NCI-H748 (cell line): ENCODE results near the gene RARRES2.
A peak's percentile ranks its signal among the peaks of the same experiment; 100 is the strongest.

ENCODE experiments used
- DNase-seq: peaks from one replicate; lab custom pipeline; 2025; ENCODE audit not compliant: unreplicated experiment; lab: John Stamatoyannopoulos, UW

Gene RARRES2

GRCh38 chr7:150377196-150377595 lies 35.8 kb upstream of the RARRES2 start:
- no peak for DNase-seq

GRCh38 chr7:150376560-150376959 lies 35.1 kb upstream of the RARRES2 start:
- DNase-seq, result no peak

DNA sequence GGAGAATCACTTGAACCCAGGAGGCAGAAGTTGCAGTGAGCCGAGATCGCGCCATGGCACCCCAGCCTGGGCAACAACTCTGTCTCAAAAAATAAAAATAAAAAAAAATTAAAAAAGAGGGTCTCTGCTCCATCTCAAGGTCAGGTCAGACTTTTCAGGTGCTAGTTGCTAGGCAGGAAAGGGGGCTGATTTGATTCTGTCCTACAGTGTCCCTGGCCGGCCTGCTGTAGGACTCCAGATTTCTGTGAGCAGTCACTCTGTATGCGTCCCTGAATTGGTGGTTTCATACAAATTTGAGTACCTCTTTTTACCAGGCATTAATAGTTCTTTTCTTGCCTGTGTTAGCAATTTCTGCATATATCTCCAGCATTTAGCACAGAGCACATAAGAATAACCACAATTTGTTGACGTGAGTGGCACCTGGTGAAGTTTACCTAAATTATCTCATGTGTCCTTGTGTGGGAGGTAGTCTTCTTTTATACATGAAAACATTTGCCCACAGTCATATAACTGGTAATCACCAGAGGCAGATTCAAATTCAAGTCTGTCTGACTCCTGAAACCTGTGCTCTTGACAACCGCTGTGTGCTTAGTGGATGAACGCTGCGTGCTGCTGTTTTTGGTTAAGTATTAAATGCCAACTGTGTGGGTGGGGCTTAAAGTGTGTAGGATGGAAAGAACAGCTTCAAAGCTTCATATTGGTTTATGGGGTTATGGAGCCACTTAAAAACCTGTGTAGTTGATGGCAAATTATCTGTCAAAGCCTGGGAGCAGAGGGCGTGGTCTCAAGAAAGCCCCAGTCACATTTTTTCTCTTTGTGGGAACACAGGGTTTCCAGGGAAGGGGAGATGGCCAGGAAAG lies 34.5 kb upstream of the RARRES2 start:
- DNase-seq, result no peak

GRCh38 chr7:150374472-150374871 lies 33.0 kb upstream of the RARRES2 start:
- DNase-seq, result no peak

- DNase-seq, result no peak
Observed at GRCh38 chr7:150374026-150374425, 32.6 kb upstream of the RARRES2 start.

- DNase-seq, result no peak
Observed at GRCh38 chr7:150373049-150373801, 31.8 kb upstream of the RARRES2 start.

- no peak for DNase-seq
Observed at GRCh38 chr7:150372271-150373048, 31.0 kb upstream of the RARRES2 start.

DNA sequence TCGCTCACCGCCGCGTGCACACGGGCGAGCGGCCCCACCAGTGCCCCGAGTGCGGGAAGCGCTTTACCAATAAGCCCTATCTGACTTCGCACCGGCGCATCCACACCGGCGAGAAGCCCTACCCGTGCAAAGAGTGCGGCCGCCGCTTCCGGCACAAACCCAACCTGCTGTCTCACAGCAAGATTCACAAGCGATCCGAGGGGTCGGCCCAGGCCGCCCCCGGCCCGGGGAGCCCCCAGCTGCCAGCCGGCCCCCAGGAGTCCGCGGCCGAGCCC lies 30.5 kb upstream of the RARRES2 start:
- DNase-seq, result no peak

DNA sequence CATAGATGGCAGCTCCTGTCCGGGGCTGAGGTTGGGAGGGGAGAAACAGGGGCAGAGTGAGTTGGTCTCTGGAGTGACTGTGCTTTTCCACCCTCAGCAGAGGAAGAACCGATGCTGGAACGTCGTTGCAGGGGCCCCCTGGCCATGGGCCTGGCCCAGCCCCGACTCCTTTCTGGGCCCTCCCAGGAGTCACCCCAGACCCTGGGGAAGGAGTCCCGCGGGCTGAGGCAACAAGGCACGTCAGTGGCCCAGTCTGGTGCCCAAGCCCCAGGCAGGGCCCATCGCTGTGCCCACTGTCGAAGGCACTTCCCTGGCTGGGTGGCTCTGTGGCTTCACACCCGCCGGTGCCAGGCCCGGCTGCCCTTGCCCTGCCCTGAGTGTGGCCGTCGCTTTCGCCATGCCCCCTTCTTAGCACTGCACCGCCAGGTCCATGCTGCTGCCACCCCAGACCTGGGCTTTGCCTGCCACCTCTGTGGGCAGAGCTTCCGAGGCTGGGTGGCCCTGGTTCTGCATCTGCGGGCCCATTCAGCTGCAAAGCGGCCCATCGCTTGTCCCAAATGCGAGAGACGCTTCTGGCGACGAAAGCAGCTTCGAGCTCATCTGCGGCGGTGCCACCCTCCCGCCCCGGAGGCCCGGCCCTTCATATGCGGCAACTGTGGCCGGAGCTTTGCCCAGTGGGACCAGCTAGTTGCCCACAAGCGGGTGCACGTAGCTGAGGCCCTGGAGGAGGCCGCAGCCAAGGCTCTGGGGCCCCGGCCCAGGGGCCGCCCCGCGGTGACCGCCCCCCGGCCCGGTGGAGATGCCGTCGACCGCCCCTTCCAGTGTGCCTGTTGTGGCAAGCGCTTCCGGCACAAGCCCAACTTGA lies 29.9 kb upstream of the RARRES2 start:
- DNase-seq, result no peak

GRCh38 chr7:150370612-150371071 lies 29.2 kb upstream of the RARRES2 start:
- no peak for DNase-seq

DNA sequence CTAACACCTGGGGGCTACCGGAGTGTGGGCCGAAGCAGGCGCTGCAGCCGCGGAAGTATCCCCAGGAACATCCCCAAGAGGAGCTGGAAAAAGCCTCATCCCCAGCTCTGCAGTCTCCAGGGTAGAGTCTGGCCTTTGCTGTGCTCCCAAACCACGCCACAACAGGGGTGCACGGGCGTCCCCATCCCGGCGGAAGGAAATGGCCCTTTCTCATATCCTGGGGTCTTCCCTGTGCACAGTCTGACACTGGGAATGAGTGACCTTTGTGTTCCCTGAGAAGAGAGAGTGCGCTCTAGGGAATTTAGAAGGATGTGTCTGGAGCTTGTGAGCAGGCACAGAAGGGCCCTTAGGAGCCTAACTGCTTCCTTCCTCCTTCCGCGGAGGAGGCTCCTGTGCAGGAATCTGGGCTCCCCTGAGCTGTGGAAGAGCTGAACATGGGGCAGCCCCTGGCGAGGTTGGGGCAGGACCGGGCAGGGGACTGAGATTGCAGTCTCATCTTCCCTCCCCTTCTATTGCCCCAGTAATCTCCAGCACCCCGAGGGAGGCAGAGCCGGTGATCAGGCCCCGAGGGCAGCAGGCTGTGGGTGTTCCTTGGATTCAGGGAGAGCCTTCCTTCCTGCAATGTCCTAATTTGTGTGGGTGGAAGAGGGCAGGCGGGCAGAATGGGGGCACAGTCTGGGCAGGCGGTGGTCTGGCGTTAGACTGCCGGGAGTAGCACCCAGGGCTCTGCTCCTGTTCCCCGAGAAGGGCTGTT lies 28.5 kb upstream of the RARRES2 start:
- DNase-seq, result no peak

DNA sequence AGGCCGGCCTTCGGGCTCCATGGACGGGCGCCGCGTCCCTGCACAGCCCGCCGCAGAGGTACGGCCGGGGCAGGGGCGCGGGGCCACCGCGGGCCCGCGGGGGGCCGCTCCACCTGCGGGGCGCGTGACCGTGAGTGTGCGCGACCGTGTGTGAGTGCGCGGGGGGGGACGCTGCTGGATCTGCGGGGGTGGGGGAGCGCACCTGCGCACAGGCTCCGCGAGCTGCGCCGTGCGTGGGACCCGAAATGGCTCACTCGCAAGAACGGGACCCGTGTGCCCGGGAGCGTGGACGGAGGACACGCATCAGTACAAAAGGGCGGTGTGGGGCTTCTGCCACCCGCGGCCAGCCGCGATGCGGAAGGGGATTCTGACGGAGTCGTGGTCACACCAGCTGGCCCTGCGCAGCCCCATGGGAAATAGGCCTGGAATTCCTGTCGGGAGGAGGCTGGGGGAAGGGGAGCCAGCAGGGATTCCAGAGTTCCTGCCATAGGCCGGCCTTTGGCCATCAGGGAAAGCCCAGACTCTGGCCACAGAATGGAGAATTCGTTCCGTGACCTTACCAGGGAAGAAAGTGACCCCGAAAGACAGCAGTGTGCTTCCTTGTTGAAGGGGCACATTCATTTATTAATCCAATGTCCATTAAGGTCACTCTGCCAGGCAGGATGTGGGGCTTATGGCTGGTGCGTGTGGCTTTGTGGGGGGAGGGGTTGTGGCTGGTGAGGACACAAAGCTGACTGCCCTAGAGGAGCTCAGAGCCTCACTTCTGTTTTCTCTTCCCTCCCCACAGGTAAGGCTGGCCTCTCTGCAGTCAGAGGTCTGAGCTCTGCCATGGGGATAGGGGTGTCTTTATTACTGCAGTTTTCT lies 27.7 kb upstream of the RARRES2 start:
- peak; percentile 70 for DNase-seq

DNA sequence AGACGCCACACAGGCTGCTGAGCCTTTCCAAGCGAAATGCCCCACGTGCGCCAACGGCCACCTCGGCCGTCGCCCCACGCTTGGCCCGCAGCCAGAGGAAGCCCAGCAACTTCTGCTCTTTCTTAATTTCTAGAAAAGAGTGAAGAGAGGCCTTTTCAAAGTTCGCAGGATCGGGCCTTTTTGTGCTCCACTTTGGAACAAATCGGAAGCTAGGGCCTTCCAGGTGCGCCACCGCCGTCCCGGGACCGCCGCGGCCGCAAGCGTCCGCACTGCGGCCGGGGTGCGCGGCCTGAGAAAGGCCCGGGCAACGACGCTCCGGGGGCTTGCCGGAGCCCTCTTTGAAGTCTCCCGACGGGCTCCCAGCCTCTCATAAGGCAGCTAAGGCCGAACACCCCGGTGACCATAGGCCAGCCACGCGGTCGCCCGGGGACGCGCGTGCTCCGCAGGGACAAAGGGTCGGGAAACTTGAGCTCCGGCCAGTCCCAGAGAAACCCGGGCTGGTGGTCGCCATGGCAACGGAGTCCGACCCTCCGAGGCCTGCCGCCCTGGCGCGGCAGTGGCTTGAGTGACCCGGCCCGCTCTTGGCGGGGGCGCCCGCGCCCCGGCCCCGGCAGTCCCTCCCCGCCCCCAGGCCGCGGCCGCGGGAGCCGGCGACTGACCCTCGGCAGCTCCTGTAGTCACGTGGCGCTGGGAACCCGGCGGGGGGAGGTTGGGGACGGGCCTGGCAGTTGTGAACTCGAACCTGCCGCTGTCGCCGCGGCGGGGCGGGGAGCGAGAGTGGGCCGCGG lies 26.9 kb upstream of the RARRES2 start, which contains the start of gene REPIN1:
REPIN1 (plus strand) TSS at position 727 of the 788 bp plus-strand sequence. CDS start 890 bp downstream, outside the sequence.
- DNase-seq, result peak; percentile 94

GRCh38 chr7:150367677-150368095 lies 26.3 kb upstream of the RARRES2 start:
- DNase-seq, result no peak

DNA sequence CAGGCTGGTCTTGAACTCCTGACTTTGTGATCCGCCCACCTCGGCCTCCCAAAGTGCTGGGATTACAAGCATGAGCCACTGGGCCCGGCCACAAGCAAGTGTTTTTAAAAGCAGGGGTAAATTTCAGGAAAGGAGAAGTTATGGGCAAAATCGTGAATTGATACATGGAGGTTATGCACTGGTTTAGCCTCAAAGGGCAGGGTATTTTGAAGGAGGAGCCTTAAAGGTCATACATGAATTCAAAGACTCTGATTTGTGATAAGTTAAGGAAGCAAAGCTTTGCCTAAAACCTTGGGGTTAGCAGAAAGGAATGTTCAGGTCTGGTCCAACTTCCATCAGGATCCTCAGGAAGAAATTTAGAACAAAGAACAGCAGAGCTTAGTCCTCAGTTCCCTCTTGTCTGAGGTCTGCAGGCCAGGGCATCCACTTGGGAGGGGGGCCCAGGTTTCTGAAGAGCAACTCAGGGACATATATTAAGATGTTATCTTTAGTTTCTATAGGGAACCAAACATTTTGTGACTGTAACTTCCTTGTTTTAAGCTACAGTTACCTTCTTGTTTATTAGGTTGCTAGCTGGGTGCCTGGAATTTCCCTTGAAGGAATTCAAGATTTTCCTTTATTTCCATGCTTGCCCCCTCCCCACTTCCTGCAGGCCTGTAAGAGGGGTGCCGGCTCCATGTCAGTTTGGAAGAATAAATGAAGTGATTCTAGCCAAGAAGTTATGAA lies 24.4 kb upstream of the RARRES2 start:
- no peak for DNase-seq

- DNase-seq, result no peak
Observed at GRCh38 chr7:150365194-150365593, 23.8 kb upstream of the RARRES2 start.

- DNase-seq, result no peak
Observed at GRCh38 chr7:150363872-150364271, 22.4 kb upstream of the RARRES2 start.
